Smooth muscle cell of the brain vasculature (primary cell): ENCODE data around the gene SENP5.
"Not testable (repeated sequence)": the region's sequence is repeated elsewhere in the genome, so short reads cannot be mapped to it uniquely, and the experiment has no call there.

Source experiments
- DNase-seq: peaks from one replicate; pipeline ENCODE4 v3.0.0-alpha.2; 2012; ENCODE audit warnings: low read depth, low spot score

SENP5 gene

DNA sequence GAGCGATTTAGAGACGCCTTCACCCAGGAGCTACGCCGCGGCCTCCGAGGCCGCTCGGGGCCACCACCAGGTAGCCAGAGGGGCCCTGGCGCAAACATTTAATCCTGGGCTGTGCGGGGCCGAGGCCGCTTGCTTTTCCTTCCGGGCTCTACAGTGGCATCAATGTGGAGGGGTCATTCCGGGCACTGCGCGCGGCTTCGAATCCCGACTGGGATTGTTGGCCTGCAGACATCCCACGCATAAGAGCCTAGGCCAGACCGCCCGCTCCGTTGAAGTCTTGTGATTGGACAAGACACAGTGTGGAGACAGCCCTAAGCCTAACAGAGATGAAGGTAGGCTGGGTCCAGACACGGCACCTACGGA, 75.2 kb downstream of the SENP5 start:
- DNase-seq, result peak; percentile 2

- not testable (repeated sequence) for DNase-seq
Measured at GRCh38 chr3:196944037-196944790, 76.5 kb downstream of the SENP5 start.

DNA sequence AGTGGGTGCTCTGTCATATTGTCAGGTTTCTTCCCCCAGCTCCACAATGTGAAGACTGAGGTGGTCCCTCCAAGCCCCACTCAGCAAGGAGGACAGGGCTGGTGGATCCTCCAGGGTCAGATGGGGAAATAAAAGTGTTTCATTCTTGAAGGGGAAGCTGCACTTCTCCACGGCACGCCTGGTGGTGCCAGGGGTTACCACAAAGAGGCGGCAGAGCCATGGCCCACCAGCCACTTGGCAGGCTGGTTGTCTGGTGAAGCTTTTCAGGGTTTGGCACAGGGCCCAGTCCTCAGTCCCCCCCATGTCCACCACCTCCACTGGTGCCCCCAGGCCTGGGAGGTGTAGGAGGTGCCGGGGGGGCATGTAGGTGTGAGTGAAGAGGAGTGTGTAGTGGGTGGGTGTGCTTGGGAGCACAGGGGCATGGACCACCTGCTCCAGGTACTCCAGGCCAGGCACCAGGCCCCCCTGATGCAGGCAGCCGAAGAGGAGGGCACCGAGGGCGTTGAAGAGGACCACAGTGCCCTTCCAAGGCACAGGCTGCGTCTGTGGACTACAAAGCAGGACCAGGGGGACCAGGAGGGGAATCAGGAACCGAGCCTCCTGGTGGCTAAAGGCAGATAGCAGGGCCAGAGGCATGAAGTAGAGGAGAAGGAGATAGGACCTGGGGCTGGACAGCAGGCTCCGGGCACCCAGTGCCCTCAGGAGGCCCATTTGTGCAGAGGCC, 79.6 kb downstream of the SENP5 start:
- DNase-seq, result no peak

GRCh38 chr3:196947860-196948441, 80.2 kb downstream of the SENP5 start:
- no peak for DNase-seq

- DNase-seq, result no peak
Measured at GRCh38 chr3:196948442-196949284, 80.9 kb downstream of the SENP5 start.

DNA sequence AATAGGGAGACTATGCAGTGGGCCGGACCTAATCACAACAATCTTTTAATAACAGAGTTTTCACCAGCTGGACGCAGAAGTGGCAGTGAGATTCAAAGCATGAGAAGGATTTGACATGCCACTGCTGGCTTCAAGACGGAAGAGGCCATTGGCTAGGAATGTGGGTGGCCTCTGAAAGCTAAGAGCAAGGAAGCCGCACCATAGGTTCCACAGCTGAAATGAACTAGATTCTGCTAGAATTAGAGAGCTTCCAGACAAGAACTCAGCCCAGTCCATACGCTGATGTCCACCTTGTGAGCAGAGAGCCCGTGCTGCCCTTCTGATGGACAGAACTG, 81.5 kb downstream of the SENP5 start:
- no peak for DNase-seq

DNA sequence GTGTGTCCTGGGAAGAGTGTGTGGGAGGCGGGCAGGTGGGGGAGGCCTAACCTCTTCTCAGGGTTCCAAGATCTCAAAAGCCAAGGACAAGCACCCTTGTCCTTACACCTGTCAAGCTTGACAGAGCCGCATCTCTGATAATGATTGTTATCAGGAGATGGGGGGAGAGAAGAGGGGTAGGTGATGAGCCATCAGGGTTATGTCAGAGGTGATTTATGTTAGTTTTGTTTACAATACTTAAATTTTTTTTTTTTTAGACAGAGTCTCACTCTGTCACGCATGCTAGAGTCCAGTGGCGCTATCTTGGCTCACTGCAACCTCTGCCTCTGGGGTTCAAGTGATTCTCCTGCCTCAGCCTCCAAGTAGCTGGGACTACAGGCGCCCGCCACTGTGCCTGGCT, 82.0 kb downstream of the SENP5 start:
- no peak for DNase-seq

- DNase-seq, result no peak
Measured at GRCh38 chr3:196951371-196951770, 83.7 kb downstream of the SENP5 start.

- DNase-seq, result no peak
Measured at GRCh38 chr3:196954832-196955231, 87.1 kb downstream of the SENP5 start.

- DNase-seq, result no peak
Measured at GRCh38 chr3:196962108-196962929, 94.6 kb downstream of the SENP5 start.

DNA sequence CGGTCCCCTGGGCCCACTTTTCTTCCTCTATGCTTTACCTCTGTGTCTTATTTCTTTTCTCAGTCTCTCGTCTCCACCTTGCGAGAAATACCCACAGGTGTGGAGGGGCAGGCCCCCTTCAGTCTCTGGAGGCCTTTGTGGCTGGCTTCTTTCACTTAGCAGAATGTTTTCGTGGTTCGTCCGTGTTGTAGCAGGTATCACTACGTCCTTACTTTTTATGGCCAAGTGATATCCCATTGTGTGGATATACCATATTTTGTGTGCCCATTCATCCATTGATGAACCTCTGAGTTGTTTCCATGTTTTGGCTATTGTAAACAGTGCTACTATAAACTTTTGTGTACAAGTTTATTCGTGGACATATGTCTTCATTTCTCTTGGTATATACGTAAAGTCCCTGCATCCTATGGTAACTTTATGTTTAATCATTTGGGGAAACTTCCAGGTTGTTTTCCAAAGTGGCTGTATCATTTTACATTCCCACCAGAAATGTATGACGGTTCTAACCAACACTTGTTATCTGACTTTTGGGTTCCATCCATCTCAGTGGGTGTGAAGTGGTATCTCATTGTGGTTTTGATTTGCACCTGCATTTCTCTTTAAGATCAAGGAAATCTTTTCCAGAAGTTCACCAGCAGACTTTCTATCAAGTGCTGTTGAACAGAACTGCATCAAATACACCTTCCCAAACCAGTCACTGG, 95.4 kb downstream of the SENP5 start:
- DNase-seq, result no peak

DNA sequence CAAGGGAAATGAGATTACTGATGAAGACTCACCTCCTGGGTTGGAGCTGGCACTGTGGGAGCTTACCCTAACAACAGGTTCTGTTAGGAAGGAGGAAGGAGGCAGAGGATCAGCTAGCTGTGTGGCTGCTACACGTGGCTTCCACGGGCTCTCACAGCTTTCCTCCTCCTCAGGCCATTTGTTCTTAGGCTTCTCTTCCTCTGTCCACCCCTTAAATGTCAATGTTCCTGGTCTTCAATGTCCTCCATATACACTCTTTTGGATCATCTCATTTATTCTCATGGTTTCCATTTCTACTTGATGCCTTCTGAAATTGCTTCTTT, 95.9 kb downstream of the SENP5 start:
- no peak for DNase-seq

DNA sequence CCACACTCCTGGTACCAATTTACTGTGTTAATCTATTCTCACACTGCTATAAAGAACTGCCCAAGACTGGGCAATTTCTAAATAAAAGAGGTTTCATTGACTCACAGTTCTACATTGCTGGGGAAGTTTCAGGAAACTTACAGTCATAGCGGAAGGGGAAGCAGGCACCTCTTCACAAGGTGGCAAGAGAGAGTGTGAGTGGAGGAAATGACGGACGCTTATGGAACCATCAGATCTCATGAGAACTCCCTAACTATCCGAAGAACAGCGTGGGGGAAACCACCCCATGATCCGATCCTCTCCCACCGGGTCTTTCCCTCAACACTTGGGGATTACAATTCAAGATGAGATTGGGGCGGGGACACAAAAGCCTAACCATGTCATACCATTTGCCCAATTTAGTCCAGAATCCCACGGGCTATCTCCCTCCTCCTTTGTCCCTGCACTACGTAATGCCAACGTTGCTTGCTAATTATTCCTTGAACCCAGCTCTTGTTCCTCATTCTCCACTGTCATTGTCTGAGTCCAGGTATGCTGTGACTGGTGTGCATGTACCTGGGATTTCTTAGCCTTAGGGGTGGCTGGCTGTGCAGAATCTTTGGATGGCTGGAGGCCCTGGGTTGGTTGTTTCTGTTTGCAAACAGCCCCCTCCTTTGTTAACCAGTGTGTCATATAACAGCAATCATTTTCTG, 97.5 kb downstream of the SENP5 start:
- DNase-seq, result no peak

DNA sequence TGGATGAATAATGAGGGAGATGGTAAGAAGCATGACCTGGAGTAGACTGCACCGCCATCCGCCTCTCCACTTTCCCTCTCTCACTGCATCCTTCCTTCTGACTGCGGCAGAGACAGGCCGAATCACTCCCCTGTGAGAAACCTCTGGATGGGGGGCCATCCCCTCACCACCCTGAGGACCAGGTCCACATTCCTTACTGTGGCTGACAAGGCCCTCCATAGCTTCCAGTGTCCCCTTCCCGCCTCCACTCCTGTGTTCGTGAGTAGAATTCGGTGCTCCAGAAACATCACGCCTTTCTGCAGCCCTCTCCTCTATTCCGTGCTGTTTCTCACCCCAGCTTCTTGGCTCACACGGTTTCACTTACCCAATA, 98.1 kb downstream of the SENP5 start:
- DNase-seq, result no peak

GRCh38 chr3:196966526-196967401, 99.0 kb downstream of the SENP5 start:
- DNase-seq, result no peak

- DNase-seq, result no peak
Measured at GRCh38 chr3:196967412-196968232, 99.9 kb downstream of the SENP5 start.

DNA sequence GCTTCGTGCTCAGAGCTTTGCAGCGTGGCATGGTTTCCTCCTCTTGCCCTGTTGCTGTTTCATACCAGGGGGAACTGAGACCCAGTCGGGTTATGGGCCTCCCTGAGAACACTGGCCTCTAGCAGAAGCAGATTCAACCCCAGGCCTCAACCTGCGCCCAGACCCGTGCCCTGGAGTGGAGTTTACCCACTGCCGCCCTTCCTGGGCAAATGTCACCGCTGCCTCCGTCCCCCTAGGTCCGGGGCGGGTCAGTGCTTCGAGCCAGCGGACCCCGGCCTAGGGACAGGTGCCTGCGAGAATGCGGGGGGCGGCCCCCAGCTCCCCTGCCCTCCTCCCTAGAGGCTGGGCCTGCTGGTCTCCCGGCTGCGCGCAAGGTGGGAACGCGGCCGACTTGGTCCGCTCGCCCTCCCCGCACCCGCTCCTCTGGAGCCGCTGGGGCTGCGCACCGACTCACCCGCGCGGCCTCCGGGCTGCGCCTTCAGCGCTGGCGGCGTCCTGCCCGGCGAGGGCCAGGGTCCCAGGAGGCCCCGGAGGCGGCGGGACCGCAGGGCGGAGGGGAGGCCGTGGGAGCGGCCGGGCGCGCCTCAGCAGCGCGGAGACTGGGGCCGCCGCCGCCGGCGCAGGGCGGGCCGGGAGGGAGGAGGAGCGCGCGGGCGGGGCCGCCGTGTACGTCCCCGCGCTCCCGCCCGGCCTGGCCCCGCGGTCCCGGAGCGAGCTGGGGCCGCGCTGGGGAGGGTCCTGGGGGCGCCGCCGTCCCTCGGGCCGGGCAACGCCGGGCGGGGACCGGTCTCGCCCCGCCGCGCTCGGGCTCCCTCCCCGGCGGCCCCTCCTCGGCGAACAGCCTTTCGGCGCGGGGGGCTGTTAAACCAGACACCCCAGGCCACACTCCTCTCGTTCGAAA, 100.8 kb downstream of the SENP5 start, which contains the start of gene PIGZ:
Gene PIGZ (minus strand): TSS at position 601 of the 901 bp plus-strand sequence. CDS start 16,802 bp downstream, outside the sequence.
- no peak for DNase-seq
